H7 (cell line): ENCODE results near the gene STK32B. TPM values are rescaled to one million over a fixed set of nuclear protein-coding genes. Genes with fewer than 3 reads are reported as not detected.

ENCODE experiments used
- DNase-seq: peaks from one replicate; pipeline ENCODE4 v3.0.0; 2012
- H3K27me3 ChIP-seq: 2 replicates; pipeline ENCODE4 v1.6.0; 2011; ENCODE audit warnings: mild to moderate bottlenecking, low read length; ENCODE audit not compliant: control insufficient read depth, insufficient read depth
- H3K36me3 ChIP-seq: replicated peaks from 2 replicates; pipeline ENCODE4 v1.5.1; 2011; ENCODE audit warnings: low read length; ENCODE audit not compliant: control insufficient read depth, insufficient read depth
- H3K4me3 ChIP-seq: 2 replicates; pipeline ENCODE4 v1.5.1; 2011; ENCODE audit warnings: low read depth, mild to moderate bottlenecking, control low read depth, low read length, moderate library complexity; ENCODE audit not compliant: insufficient read depth
- total RNA-seq: library from RNA; depleted of rRNA; stranded (reverse); fragments of >200 nt; shearing (Covaris generic); gene quantifications from 2 replicates; pipeline ENCODE4 v1.2.3, GENCODE V29; 2014

The STK32B gene
- total RNA-seq, 1 experiment from 2014 or later, result 2.8 TPM

DNA sequence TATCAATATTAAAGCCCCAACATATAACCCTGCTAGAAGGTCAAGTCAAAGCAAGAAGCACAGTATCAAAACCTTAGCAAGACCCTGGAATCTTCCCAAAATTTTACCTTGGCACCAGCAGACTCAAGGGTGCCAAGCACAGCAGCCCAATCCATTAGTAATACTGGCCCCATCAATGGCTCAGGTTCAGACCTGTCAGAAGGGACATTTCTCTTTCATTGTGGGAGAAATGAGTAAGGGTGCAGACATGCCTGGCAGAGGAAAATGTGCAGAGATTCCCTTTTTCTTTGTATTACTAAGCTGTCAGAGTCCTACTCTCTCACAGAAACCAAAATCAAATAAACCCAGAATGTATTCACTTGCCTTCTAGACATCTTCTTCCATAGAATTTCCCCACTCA, 453.2 kb downstream of the STK32B start:
- Histone ChIP-seq H3K36me3 (no peaks in the 10 kb centered on the region), H3K27me3 (no peaks in the 10 kb centered on the region), H3K4me3 (no peak overlapping the region)
- DNase-seq, result no peak

DNA sequence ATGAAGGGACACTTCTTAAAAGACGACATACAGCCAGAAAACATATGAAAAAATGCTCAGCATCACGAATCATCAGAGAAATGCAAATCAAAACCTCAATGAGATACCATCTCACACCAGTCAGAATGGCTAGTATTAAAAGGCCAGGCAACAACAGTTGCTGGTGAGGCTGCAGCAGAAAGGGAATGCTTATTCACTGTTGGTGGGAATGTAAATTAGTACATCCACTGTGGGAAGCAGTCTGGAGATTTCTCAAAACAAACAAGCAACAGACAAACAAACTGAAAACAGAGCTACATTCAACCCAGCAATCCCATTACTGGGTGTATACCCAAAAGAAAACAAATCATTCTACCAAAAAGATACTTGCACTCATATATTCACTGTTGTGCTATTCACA, 459.2 kb downstream of the STK32B start:
- Histone ChIP-seq H3K4me3 (no peak overlapping the region), H3K27me3 (no peaks in the 10 kb centered on the region), H3K36me3 (no peaks in the 10 kb centered on the region)
- DNase-seq, result no peak

GRCh38 chr4:5511791-5512190, 460.5 kb downstream of the STK32B start:
- Histone ChIP-seq H3K4me3 (no peak overlapping the region), H3K36me3 (no peaks in the 10 kb centered on the region), H3K27me3 (no peaks in the 10 kb centered on the region)
- DNase-seq, result no peak

DNA sequence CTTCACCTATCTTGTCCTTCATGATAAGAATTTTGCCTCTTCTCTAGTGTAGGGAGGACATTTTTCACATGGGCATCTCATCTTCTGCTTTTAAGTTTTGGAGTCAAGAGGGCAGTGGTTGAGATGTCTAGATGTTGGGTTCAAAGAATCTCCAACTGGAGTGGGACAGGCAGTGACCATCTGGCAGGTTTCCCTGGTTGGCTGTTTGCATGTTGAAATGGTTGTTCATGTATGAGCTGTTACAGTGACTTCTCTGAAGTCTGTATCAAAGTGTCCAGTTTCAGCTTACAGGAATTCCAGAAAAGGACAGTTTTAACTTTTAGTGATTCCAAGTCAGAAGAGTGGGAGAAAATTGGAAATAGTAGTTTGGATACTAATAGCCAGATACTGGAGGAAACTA, 464.4 kb downstream of the STK32B start:
- no peak for DNase-seq
- H3K36me3 ChIP-seq, result no peaks in the 10 kb centered on the region
- no peaks in the 10 kb centered on the region for H3K27me3 ChIP-seq
- H3K4me3 ChIP-seq, result no peak overlapping the region

- DNase-seq, result no peak
- H3K36me3 ChIP-seq, result no peaks in the 10 kb centered on the region
- no peak overlapping the region for H3K4me3 ChIP-seq
- no peaks in the 10 kb centered on the region for H3K27me3 ChIP-seq
Measured at GRCh38 chr4:5517372-5517771, 466.1 kb downstream of the STK32B start.

- no peak for DNase-seq
- Histone ChIP-seq H3K27me3 (no peaks in the 10 kb centered on the region), H3K4me3 (no peak overlapping the region), H3K36me3 (no peaks in the 10 kb centered on the region)
Measured at GRCh38 chr4:5524446-5525299, 473.4 kb downstream of the STK32B start.

GRCh38 chr4:5526080-5526846, 475.0 kb downstream of the STK32B start:
- Histone ChIP-seq H3K27me3 (no peaks in the 10 kb centered on the region), H3K4me3 (no peak overlapping the region), H3K36me3 (no peaks in the 10 kb centered on the region)
- DNase-seq, result peak; percentile 28

GRCh38 chr4:5527211-5527610, 475.9 kb downstream of the STK32B start:
- DNase-seq, result no peak
- Histone ChIP-seq H3K36me3 (no peaks in the 10 kb centered on the region; the same call in 1 of the 2 replicates), H3K4me3 (no peak overlapping the region), H3K27me3 (no peaks in the 10 kb centered on the region)

- no peak for DNase-seq
- Histone ChIP-seq H3K36me3 (no peaks in the 10 kb centered on the region; the same call in 1 of the 2 replicates), H3K4me3 (no peak overlapping the region), H3K27me3 (no peaks in the 10 kb centered on the region)
Measured at GRCh38 chr4:5528031-5528436, 476.8 kb downstream of the STK32B start.

DNA sequence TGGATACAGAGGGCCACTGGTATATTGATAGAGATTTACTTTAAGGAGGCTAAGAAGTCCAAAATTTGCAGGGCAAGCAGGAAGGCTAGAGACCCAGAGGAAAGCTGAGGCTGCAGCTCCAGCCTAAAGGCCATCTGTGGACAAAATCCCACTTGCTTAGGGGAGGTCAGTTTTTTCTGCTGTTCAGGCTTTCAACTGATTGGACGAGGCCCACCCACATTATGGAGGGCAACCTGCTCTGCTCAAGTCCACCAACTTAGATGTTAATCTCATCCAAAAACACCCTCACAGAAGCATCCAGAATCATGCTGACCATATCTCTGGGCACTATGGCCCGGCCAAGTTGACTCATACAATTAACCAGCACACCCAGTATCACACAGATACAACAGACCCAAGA, 480.8 kb downstream of the STK32B start:
- Histone ChIP-seq H3K4me3 (no peak overlapping the region), H3K36me3 (no peaks in the 10 kb centered on the region; the same call in 1 of the 2 replicates), H3K27me3 (no peaks in the 10 kb centered on the region)
- no peak for DNase-seq

GRCh38 chr4:5539584-5539983, 488.3 kb downstream of the STK32B start:
- Histone ChIP-seq H3K27me3 (no peaks in the 10 kb centered on the region), H3K4me3 (no peak overlapping the region), H3K36me3 (no peaks in the 10 kb centered on the region)
- no peak for DNase-seq

GRCh38 chr4:5541169-5541568, 489.9 kb downstream of the STK32B start:
- DNase-seq, result no peak
- Histone ChIP-seq H3K36me3 (no peaks in the 10 kb centered on the region), H3K4me3 (no peak overlapping the region), H3K27me3 (no peaks in the 10 kb centered on the region)

DNA sequence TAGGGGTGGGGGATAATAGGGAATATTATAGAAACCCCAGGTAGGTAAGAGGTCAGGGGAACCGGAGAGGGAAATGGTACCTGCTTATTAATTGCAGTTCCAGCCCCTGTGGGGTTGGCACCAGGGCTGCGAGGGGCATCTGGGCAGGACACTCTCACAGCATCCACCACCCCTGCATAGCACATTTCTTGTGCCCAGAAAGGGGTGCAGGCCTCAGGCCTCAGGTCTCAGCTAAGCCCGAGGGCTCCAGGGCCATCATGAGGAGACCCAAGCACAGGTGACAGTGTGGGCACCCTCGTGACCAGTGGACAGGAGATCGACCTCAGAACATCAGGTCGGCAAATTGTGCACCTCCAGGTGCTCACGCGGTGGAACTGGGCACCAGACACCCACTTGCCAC, 492.4 kb downstream of the STK32B start:
- no peak overlapping the region for H3K4me3 ChIP-seq
- H3K27me3 ChIP-seq, result no peaks in the 10 kb centered on the region
- H3K36me3 ChIP-seq, result no peaks in the 10 kb centered on the region
- DNase-seq, result no peak

- DNase-seq, result no peak
- H3K4me3 ChIP-seq, result no peak overlapping the region
Measured at GRCh38 chr4:5544762-5545161, 493.5 kb downstream of the STK32B start.

GRCh38 chr4:5545271-5545670, 494.0 kb downstream of the STK32B start:
- Histone ChIP-seq H3K4me3 (no peak overlapping the region), H3K27me3 (no peaks in the 10 kb centered on the region), H3K36me3 (no peaks in the 10 kb centered on the region; the same call in 1 of the 2 replicates)
- DNase-seq, result no peak

More at GRCh38 chr4:5544762-5545161, 493.5 kb downstream of the STK32B start:
- Histone ChIP-seq H3K36me3 (no peaks in the 10 kb centered on the region; the same call in 1 of the 2 replicates), H3K27me3 (no peaks in the 10 kb centered on the region)
